GM19452 (cell line): ENCODE results near the gene CDHR3.

ENCODE experiments used
- ATAC-seq: cut with Tn5 transposase; IDR thresholded peaks from one replicate; pipeline ENCODE4 v1.9.1; 2021; ENCODE audit not compliant: unreplicated experiment

The CDHR3 gene

GRCh38 chr7:106063024-106063423, 100.0 kb downstream of the CDHR3 start:
- ATAC-seq, result no peak

DNA sequence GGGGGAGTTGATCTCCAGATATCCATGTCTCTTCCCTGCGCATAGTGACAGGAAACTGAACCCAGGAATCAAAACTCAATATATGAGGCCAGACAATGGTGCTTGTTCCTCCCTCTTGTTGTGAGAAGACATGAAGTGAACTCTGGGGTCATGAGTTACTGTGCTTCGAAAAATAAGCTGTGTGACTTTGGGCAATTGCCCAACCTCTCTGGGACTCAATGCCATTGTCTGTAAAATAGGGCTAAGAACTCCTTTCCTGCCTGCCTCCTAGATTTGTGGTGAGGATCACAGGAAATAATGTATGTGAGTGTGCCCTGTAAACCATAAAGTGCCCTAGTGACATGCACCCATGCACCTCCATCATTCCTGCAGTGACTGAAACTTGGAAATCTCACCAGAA, 100.6 kb downstream of the CDHR3 start:
- no peak for ATAC-seq

GRCh38 chr7:106064316-106064715, 101.3 kb downstream of the CDHR3 start:
- ATAC-seq, result no peak

- ATAC-seq, result no peak
These were observed 101.9 kb downstream of the CDHR3 start for GRCh38 chr7:106064771-106065574.

- ATAC-seq, result no peak
These were observed 102.8 kb downstream of the CDHR3 start for GRCh38 chr7:106065575-106066500.

GRCh38 chr7:106067678-106068077, 104.6 kb downstream of the CDHR3 start:
- no peak for ATAC-seq

GRCh38 chr7:106068538-106068961, 105.5 kb downstream of the CDHR3 start:
- no peak for ATAC-seq

DNA sequence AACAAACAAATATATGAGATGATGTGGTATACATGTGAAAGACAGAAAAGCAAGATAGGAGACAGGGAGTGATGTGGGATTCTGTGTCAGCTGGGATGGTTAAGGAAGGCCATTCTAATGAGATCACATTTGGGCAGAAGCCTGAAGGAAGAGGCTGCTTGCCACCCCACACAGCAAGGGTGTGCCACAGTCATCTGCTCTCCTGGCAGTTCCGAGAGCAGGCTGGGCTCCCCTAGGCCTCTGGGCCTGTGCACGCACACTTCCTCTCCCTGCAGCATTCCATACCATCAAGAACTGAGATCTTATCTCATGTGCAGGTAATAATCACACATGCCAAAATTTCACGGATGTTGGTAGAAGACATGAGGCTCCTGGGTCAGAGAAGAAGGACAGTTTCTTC, 105.9 kb downstream of the CDHR3 start:
- ATAC-seq, result no peak

DNA sequence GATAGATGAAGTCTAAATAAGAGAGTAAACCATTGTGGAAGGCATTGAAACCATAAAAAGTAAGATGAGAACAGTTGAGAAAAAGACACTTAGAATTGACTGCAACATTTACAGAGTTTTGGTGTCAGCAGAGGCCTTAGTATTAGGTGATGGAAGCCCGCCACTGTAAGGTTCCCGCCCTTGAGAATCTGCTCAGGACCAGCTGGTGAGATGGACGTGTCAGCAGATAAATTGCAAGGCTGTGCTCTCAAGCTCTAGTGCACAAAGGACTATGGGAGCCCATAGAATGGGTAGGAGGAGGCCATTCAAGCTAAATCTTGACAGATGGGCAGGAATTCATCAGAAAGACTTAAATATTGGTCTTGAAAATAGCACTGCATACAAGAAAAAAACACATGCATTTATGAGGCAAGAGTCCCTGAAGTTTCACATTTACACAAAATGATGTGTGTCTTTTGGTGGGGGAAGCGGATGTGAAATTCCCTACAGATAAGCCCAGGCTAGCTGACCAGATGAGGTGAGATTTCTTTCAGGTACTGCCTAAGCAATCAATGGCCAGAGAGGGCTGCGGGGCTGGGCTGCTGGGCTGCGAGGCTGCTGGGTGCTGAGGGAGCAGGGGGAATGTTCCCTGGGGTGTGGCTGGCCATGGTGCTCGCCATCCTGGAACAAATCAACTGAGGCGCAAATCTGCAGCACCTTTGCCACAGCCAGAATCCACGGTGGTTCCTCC, 106.6 kb downstream of the CDHR3 start:
- ATAC-seq, result no peak

DNA sequence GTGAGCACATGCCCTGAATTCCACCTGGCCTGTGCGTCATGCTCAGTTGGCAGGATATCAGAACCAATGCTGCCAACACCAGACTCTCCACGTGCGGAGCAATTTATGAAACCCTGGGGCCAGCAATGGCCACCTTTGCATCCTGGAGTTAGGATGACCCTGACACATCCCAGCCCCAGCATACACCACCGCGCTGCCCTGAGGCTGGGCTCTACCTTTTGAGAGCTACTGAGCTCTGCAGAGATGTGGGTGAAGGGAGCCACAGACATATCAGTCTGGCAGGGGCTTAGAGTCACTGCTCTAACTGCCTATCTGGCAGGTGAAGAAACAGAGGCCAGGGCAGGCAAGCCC, 107.1 kb downstream of the CDHR3 start:
- ATAC-seq, result no peak

DNA sequence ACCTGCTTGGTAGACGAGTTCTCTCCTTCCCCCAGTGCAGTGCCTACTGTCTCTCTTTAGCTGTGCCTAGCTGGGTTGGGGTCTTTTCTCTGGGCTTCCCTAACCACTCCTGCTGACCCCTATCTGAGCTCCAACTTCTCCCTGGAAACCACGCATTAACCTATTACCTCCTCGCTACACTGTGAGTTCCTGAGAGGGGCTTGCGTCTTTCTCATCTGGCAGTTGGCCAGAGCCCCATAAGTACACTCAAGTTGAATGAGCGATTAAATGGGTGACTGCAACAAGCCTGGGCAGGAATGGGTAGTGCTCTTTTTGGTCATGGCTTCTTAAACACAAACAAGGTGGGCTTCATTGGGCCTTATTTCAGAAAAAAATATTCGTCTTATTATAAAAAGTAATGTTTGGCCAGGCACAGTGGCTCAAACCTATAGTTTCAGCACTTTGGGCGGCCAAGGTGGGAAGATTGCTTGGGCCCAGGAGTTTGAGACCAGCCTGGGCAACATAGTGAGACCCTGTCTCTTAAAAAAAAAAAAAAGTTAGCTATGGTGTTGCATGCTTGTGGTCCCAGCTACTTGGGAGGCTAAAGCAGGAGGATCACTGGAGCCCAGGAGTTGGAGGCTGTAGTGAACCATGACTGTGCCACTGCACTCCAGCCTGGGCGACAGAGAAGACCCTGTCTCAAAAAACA, 107.6 kb downstream of the CDHR3 start:
- ATAC-seq, result no peak

DNA sequence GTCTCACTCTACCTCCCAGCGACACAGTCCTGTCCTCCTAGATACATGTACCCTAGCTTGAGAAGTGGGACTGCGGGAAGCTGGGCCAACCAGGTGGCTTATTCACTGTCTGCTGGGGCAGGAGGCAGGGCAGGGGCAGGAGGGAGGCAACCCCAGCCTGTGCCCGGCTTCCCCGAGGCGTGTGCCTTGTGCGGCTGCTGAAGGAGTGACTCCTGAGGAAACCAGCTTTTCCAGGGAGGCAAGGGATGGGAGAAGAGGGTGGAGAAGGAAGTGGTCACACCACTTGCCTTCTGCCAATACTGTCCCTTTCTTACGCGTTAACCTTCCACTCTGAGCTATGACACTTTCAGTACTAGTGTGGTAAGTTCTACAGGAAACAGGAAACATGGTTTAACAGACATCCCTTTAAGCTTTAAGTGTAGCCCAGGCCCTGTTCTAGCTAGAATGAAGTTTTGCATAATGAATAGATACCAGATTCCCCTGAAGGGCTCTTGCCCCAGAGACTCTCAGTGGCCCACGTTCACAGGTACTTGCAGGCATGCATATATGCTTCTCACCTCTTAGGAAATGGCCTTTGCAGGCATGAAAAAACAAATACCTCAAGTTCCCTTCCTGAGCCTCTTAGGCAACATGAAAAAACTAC, 108.4 kb downstream of the CDHR3 start:
- ATAC-seq, result peak; percentile 95

DNA sequence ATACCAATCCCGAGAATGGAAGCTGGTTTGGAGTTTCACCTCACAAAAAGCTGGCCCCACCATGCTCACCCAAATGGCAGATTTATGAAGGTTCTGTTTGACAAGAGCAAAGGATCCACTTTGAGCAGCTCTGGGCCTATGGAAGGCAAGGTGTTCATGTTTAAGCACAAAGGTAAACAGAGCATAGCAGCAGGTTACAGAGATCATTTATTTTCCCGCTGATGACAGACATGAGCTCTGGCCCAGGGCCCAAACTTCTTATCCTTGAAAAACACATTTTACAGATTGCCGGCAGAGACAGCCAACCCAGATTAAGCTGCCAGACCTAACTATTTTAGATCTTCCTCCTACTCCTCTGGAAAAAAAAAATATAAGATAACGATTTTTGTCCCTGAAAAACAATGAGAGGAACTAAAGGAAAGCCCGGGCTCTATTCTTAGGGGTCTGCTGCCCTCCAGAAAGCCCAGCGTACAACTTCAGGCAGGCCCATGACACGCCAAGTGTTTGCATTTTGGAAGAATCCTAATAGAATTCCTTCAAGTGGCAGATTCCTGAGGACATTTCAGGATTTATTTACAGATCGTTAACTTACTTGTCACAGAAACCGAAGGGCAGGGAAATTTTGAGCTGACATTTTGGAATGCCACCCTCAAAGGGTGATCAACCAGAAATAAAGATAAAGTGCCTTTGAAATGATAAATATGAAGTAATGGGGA, 109.1 kb downstream of the CDHR3 start:
- ATAC-seq, result peak; percentile 8

DNA sequence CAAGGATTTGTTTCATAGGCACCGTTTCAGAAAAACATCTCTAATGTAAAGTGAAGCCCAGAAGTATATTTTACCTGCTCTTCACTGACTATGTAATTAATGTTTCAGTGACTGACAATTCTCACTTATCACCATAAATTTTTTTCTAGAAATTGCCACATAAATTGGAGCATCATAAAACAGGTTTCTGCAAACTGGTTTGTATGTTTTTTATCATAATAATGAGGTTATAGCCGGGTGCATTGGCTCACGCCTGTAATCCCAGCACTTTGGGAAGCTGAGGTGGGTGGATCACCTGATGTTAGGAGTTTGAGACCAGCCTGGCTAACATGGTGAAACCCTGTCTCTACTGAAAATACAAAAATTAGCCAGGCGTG, 109.6 kb downstream of the CDHR3 start:
- ATAC-seq, result no peak

GRCh38 chr7:106073701-106074100, 110.6 kb downstream of the CDHR3 start:
- ATAC-seq, result no peak

DNA sequence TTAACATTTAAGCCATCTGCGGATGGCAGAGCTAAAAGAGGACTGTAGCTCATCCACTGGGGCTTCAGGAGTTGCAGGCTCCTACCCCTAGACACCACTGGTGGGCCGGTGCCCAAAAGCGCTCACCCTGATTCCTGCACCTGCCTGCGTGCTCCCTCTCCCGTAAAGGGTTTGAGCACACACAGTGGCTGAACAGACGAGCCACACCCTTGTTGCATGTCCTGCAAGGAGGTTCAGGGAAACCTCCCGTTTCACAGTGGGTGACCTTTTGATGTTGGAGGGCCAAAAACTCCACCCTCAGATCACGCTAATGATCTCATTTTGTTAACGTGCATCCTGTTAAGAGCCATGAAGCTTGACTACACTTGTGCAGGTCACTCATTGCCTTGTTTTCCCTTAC, 111.2 kb downstream of the CDHR3 start:
- ATAC-seq, result no peak

DNA sequence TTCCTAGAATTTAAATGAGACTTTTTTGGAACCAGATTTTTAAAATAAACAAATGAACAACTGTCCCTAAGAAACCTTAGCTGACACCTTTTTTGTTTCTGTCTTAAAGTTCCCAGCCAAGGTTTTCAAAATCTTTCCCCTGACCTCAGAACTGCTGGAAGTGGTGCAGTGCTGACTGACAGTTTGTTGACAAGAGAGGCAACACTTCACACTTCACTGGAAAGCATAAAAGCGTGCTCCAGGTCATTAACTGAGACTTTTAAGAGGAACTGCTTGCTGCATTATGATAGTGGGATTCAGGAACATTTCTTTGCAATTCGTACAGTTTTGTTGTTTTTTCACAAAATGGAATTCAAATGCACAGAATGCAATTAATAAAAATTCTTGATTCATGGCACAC, 112.9 kb downstream of the CDHR3 start:
- no peak for ATAC-seq

- ATAC-seq, result no peak
These were observed 113.5 kb downstream of the CDHR3 start for GRCh38 chr7:106076537-106076936.

GRCh38 chr7:106080300-106080987, 117.4 kb downstream of the CDHR3 start:
- ATAC-seq, result no peak
